DOHH2 (cell line): ENCODE data around the gene BMP7.

Experiments
- H3F3A ChIP-seq: fragments of 200-600 bp; sonication (generic), shearing (Covaris generic); 2 replicates; pipeline ENCODE4 v1.6.0; 2016; ENCODE audit warnings: antibody characterized with exemption, mild to moderate bottlenecking; ENCODE audit not compliant: control insufficient read depth, insufficient read depth
- H3K27ac ChIP-seq: fragments of 200-600 bp; sonication (generic); 2 replicates; pipeline ENCODE4 v1.5.1; 2014; ENCODE audit warnings: low read depth, mild to moderate bottlenecking, low read length, moderate library complexity
- H3K27me3 ChIP-seq: fragments of 200-600 bp; sonication (generic); 2 replicates; pipeline ENCODE4 v1.6.1; 2014; ENCODE audit warnings: mild to moderate bottlenecking, low read length, mixed read lengths; ENCODE audit not compliant: control insufficient read depth
- H3K36me3 ChIP-seq: fragments of 200-600 bp; sonication (generic); 2 replicates; pipeline ENCODE4 v1.6.1; 2014; ENCODE audit warnings: mild to moderate bottlenecking, low read length, moderate library complexity, mixed read lengths; ENCODE audit not compliant: control insufficient read depth
- H3K4me1 ChIP-seq: fragments of 200-600 bp; sonication (generic); 2 replicates; pipeline ENCODE4 v1.6.1; 2014; ENCODE audit warnings: mild to moderate bottlenecking, low read length, mixed read lengths; ENCODE audit not compliant: control insufficient read depth
- H3K4me2 ChIP-seq: fragments of 200-600 bp; sonication (generic); 2 replicates; pipeline ENCODE4 v1.6.0; 2014; ENCODE audit warnings: mild to moderate bottlenecking, low read length, moderate library complexity
- H3K4me3 ChIP-seq: fragments of 200-600 bp; sonication (generic); 2 replicates; pipeline ENCODE4 v1.5.1; 2014; ENCODE audit warnings: mild to moderate bottlenecking, low read length, mixed read lengths
- H3K79me2 ChIP-seq: fragments of 200-600 bp; sonication (generic); 2 replicates; pipeline ENCODE4 v1.6.1; 2014; ENCODE audit warnings: mild to moderate bottlenecking, low read length, mixed read lengths; ENCODE audit not compliant: control insufficient read depth
- H3K9me2 ChIP-seq: fragments of 200-600 bp; sonication (generic); replicated peaks from 2 replicates; pipeline ENCODE4 v1.6.1; 2014; ENCODE audit warnings: mild to moderate bottlenecking, low read length, mixed read lengths; ENCODE audit not compliant: control insufficient read depth
- H3K9me3 ChIP-seq: fragments of 200-600 bp; sonication (generic); 2 replicates; pipeline ENCODE4 v1.6.1; 2014; ENCODE audit warnings: antibody characterized with exemption, low read length, mixed read lengths; ENCODE audit not compliant: control insufficient read depth, insufficient read depth
- H4K20me1 ChIP-seq: fragments of 200-600 bp; sonication (generic); 2 replicates; pipeline ENCODE4 v1.6.0; 2014; ENCODE audit warnings: low read depth, mild to moderate bottlenecking, antibody characterized with exemption, low read length, moderate library complexity; ENCODE audit not compliant: control insufficient read depth, insufficient read depth
- EZH2phosphoT487 ChIP-seq: fragments of 200-600 bp; sonication (generic); IDR thresholded peaks from 2 replicates; pipeline ENCODE4 v1.6.1; 2017; ENCODE audit warnings: borderline replicate concordance, mild to moderate bottlenecking, antibody characterized with exemption, low read length, moderate library complexity, mixed read lengths
- TF ChIP-seq, protein P1 (sequence below): fragments of 200-600 bp; sonication (generic); IDR thresholded peaks from one replicate; pipeline ENCODE4 v1.5.1; 2014; ENCODE audit warnings: antibody characterized with exemption, mild to moderate bottlenecking, low read depth, low read length; ENCODE audit not compliant: poor library complexity, severe bottlenecking

The BMP7 gene

DNA sequence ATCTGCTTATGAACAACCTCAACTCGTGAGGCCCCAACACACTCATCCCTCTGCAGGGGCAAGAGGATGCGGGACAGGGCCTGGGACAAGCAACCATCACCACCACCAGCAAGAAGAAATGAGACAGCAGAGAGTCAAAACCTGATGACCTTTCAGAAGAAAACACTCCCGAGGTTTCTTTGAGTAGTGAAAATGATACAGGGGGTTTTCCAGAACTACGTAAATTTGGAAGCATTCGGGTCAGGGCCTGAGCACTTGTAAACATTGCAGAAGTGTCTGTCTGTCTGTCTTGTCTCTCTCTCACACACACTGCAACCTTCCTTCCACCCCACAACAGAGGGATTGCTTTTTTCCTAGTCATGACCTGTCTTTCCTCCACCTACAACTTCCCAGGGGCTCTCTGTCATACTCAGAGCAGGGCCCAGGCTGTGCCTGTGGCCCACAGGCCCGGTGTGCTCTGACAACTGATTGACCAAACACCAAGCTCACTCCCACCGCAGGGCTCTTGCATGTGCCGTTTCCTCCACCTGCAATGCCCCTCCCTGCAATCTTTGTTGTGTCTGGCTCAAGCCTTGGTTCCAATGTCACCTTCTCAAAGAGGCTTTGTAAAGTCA, 90.9 kb downstream of the BMP7 start:
- Histone ChIP-seq H4K20me1 (peaks cover 22% of the 10 kb centered on the region), H3K79me2 (peaks cover 2% of the 10 kb centered on the region; the same call in 1 of the 2 replicates), H3K27ac (no peak overlapping the region), H3K36me3 (peaks cover 97% of the 10 kb centered on the region), H3K9me3 (no peaks in the 10 kb centered on the region), H3K27me3 (no peaks in the 10 kb centered on the region), H3K9me2 (no peaks in the 10 kb centered on the region), H3F3A (peaks cover 65% of the 10 kb centered on the region), H3K4me2 (no peak overlapping the region), H3K4me3 (no peak overlapping the region), H3K4me1 (no peaks in the 10 kb centered on the region)
- TF ChIP-seq, protein P1, sequence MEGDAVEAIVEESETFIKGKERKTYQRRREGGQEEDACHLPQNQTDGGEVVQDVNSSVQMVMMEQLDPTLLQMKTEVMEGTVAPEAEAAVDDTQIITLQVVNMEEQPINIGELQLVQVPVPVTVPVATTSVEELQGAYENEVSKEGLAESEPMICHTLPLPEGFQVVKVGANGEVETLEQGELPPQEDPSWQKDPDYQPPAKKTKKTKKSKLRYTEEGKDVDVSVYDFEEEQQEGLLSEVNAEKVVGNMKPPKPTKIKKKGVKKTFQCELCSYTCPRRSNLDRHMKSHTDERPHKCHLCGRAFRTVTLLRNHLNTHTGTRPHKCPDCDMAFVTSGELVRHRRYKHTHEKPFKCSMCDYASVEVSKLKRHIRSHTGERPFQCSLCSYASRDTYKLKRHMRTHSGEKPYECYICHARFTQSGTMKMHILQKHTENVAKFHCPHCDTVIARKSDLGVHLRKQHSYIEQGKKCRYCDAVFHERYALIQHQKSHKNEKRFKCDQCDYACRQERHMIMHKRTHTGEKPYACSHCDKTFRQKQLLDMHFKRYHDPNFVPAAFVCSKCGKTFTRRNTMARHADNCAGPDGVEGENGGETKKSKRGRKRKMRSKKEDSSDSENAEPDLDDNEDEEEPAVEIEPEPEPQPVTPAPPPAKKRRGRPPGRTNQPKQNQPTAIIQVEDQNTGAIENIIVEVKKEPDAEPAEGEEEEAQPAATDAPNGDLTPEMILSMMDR = no peak
- TF ChIP-seq EZH2phosphoT487 = no peak

GRCh38 chr20:57174737-57175136, 91.7 kb downstream of the BMP7 start:
- peaks cover 97% of the 10 kb centered on the region for H3K36me3 ChIP-seq
- peaks cover 2% of the 10 kb centered on the region; the same call in 1 of the 2 replicates for H3K79me2 ChIP-seq
- H3K27ac ChIP-seq = no peak overlapping the region
- H3K27me3 ChIP-seq = no peaks in the 10 kb centered on the region
- no peaks in the 10 kb centered on the region for H3K4me1 ChIP-seq
- no peak for TF ChIP-seq EZH2phosphoT487
- TF ChIP-seq, protein P1 = no peak
- H4K20me1 ChIP-seq = peaks cover 23% of the 10 kb centered on the region
- H3K4me2 ChIP-seq = no peak overlapping the region
- H3K9me2 ChIP-seq = no peaks in the 10 kb centered on the region
- peaks cover 70% of the 10 kb centered on the region for H3F3A ChIP-seq
- no peak overlapping the region for H3K4me3 ChIP-seq
- no peaks in the 10 kb centered on the region for H3K9me3 ChIP-seq

- Histone ChIP-seq H3K4me2 (no peak overlapping the region), H3K36me3 (peaks cover 97% of the 10 kb centered on the region)
Observed at GRCh38 chr20:57173986-57174385, 92.5 kb downstream of the BMP7 start.

More at GRCh38 chr20:57173986-57174385, 92.5 kb downstream of the BMP7 start:
- H3F3A ChIP-seq = peaks cover 76% of the 10 kb centered on the region
- H3K9me2 ChIP-seq = no peaks in the 10 kb centered on the region
- no peak overlapping the region for H3K4me3 ChIP-seq
- peaks cover 23% of the 10 kb centered on the region for H4K20me1 ChIP-seq
- TF ChIP-seq, protein P1 = no peak
- no peak for TF ChIP-seq EZH2phosphoT487
- peaks cover 2% of the 10 kb centered on the region; the same call in 1 of the 2 replicates for H3K79me2 ChIP-seq
- no peak overlapping the region for H3K27ac ChIP-seq
- no peaks in the 10 kb centered on the region for H3K4me1 ChIP-seq
- no peaks in the 10 kb centered on the region for H3K9me3 ChIP-seq
- H3K27me3 ChIP-seq = no peaks in the 10 kb centered on the region
